ENCODE data around the gene ZNF32. TPM values are rescaled to one million over a fixed set of nuclear protein-coding genes. Genes with fewer than 3 reads are reported as not detected.

Gene ZNF32
- total and polyA plus RNA-seq, 2 donors (not counting 3 experiments of a cell fraction or from before 2014, with no cell fraction given) = 12.5 to 14.4 TPM

DNA sequence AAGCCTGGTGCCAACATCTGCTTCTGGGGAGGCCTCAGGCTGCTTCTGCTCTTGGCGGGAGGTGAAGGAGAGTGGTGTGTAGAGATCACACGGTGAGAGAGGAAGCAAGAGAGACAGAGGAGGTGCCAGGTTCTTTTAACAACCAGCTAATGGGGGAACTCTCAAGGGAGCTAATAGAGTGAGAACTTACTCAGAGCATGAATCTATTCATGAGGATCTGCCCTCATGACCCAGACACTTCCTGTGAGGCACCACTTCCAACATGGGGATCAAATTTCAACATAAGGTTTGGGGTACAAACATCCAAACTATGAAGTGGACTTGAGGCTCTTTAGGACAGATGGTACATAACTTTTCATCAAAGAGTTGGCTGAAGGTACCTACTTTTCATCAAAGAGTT, 5.1 kb upstream of the ZNF32 start:
- peaks cover 0 to 6% of the 10 kb centered on the region in 2 experiments for H3K27me3 ChIP-seq (ENCODE audit: control insufficient read depth in 2 of 2, insufficient read depth in 2 of 2, low read length in 2 of 2)
- no peaks in the 10 kb centered on the region for H3K9me1 ChIP-seq (replicated peaks; ENCODE audit: control insufficient read depth, extremely low read depth, insufficient read depth, low read length)
- FAIRE-seq = no peak
- ChIA-PET CTCF (no interaction called here), POLR2A (no interaction called here)
- H3K27ac ChIP-seq (ENCODE audit: insufficient read depth, low read depth, low read length) = no peak overlapping the region
- DNase-seq (ENCODE audit: low read depth, low spot score) = no peak
- no peak overlapping the region for H3K4me3 ChIP-seq (replicated peaks in 1 of 3; ENCODE audit: insufficient read depth in 1 of 3, low read depth in 1 of 3, low read length in 3 of 3)
- no peaks in the 10 kb centered on the region for H3K9me3 ChIP-seq (replicated peaks; ENCODE audit: control insufficient read depth, insufficient read depth, low read length)
- no TSS peak for BruUV-seq (replicated peaks)
- no peaks in the 10 kb centered on the region for H3K36me3 ChIP-seq (ENCODE audit: control insufficient read depth in 2 of 2, extremely low read depth in 1 of 2, insufficient read depth in 2 of 2, low read length in 2 of 2)
- no peaks in the 10 kb centered on the region for H4K20me1 ChIP-seq (replicated peaks; ENCODE audit: control insufficient read depth, extremely low read depth, insufficient read depth, low read length)
- no peak overlapping the region for H2AFZ ChIP-seq (ENCODE audit: low read depth, low read length)
- TF ChIP-seq JUN (IDR thresholded peaks at IDR 0.05; ENCODE audit: borderline replicate concordance, insufficient read depth, insufficient read length, low read depth) (no peak), MAX (IDR thresholded peaks at IDR 0.05; ENCODE audit: insufficient read depth, insufficient read length) (no peak), POLR2A (IDR thresholded peaks at IDR 0.05; ENCODE audit: low read depth, low read length) (no peak), MYC (IDR thresholded peaks at IDR 0.05; ENCODE audit: low read depth, low read length) (no peak), POLR2AphosphoS5 (IDR thresholded peaks at IDR 0.05; ENCODE audit: insufficient read depth, low read depth, low read length) (no peak), EZH2 (IDR thresholded peaks at IDR 0.05; ENCODE audit: borderline replicate concordance, low read depth, low read length, severe bottlenecking) (no peak), FOS (IDR thresholded peaks at IDR 0.05; ENCODE audit: borderline replicate concordance, insufficient read depth, low read length) (no peak), GATA2 (IDR thresholded peaks at IDR 0.05; ENCODE audit: insufficient read depth, insufficient read length, low read depth, low read length) (no peak)
- TF ChIP-seq, protein P1, sequence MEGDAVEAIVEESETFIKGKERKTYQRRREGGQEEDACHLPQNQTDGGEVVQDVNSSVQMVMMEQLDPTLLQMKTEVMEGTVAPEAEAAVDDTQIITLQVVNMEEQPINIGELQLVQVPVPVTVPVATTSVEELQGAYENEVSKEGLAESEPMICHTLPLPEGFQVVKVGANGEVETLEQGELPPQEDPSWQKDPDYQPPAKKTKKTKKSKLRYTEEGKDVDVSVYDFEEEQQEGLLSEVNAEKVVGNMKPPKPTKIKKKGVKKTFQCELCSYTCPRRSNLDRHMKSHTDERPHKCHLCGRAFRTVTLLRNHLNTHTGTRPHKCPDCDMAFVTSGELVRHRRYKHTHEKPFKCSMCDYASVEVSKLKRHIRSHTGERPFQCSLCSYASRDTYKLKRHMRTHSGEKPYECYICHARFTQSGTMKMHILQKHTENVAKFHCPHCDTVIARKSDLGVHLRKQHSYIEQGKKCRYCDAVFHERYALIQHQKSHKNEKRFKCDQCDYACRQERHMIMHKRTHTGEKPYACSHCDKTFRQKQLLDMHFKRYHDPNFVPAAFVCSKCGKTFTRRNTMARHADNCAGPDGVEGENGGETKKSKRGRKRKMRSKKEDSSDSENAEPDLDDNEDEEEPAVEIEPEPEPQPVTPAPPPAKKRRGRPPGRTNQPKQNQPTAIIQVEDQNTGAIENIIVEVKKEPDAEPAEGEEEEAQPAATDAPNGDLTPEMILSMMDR (IDR thresholded peaks at IDR 0.05; ENCODE audit: extremely low read depth in 1 of 2, insufficient read depth in 1 of 2, low read depth in 1 of 2, low read length in 2 of 2) = no peak
- H3K4me1 ChIP-seq (ENCODE audit: control insufficient read depth, extremely low read depth, insufficient read depth, low read length) = peaks cover 3% of the 10 kb centered on the region
- intact Hi-C loops (cut with micrococcal nuclease) = no loop called here
- dilution Hi-C loops (cut with MboI; ENCODE audit: extremely low pct_ligation_motif_present, low sequenced_read_pairs) = no loop called here
- H3K4me2 ChIP-seq (ENCODE audit: insufficient read depth, low read length) = no peak overlapping the region
- H3K79me2 ChIP-seq (ENCODE audit: control insufficient read depth, insufficient read depth, low read length) = no peaks in the 10 kb centered on the region
- no peak overlapping the region for H3K9ac ChIP-seq (replicated peaks; ENCODE audit: extremely low read depth, insufficient read depth, low read length)
